HG02885 (cell line): ENCODE measurements around the gene CXCL12.

Source experiments
- ATAC-seq: cut with Tn5 transposase; IDR thresholded peaks from one replicate; pipeline ENCODE4 v1.9.1; 2021; ENCODE audit warnings: mild to moderate bottlenecking; ENCODE audit not compliant: unreplicated experiment, poor library complexity

The CXCL12 gene

DNA sequence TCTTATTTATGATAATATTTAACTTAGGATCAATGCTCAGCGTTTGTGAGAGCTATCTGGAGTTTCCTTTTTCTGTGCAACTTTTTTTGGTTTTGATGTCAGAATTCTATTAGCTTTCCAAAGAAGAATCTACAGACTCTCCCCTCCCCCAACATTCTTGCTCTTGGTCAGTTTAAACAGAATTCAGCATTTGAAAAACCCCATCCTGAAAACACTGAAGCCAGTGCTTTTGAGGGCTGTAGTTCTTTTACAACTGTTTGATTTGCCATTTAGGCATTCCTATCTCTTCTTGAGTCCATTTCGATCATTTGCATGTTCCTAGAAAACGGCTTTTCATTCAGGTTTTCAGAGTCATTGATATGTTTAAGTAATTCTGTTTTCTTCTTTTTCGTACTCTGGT is 15.6 kb upstream of the CXCL12 start:
- ATAC-seq, result no peak

DNA sequence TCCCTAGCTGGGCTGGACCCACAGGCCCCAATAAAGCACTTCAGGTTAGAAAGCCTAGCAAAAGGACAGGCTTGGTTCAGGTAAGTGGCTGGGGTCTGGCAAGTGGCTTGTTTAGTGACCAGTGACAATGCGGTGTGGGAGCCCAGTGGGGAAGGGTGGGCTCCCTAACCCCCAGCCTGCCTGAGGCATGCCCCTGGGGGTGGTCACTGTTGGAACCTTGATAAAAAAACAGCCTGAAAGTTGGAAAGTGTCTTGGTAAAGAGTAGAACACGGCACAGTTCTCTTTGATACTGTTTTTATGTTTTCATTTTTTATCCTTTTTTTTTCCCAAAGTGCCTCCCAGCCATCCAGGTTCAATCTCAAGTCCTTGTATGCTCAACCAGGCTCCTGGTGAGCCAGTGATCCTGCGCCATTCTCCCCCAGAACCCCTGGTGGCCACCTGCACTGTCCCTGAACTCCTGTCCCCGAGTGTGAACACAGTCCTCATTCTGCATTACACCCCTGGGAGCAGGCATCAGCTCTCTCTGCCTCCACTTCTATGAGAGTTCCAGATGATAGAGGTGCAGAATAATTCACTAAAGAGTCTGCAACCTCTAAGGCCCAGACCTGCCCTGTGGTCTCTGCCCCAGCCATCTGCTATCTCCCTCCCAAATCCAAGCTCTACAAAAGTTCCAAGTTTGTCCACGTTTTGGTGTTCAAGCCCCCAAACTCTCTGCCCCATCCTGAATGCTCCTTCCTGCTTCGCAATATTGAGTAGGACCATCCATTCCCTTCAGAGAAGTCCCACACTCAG is 15.0 kb upstream of the CXCL12 start:
- no peak for ATAC-seq

DNA sequence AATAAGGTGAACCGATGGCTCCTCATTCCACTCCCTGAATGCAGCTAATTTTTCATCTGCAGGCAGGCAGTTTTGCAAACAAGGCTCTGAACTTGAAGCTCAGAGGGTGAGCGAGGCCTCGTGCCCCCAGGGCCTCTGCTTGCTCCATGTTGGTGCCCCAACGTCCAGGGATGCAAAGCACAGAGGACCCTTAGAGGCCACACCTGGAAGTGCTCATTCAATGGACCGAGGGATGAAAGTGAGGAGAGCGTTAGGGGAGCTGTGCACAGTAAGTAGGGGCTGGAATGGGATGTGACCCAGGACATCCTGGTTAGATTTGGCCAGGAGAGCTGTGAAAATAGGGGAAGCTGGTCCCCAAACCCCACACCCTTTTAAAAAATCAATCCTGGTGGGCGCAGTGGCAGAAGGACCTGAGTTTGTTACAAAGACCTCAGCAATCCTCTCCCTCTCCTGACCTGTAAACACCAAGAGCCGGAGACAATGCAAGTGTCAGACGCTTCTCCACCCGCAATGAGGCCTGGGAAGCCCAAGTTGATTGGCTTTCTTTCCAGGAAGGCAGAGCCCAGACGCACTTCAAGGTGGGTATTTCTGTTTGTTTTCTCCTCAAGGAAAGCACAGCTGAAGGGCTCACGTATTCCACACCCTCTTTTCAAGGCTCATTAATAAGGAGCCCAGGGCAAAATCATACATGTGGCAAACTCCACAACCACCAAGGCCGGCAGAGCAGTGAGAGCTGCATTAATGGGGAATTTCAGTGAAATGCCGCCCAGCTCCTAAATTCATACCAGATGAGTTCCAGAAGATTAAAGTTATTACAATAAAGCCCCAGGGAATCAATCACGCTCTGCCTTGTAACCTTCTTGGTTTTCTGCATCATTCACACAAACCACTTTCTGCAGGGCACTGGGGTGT is 14.1 kb upstream of the CXCL12 start:
- no peak for ATAC-seq

DNA sequence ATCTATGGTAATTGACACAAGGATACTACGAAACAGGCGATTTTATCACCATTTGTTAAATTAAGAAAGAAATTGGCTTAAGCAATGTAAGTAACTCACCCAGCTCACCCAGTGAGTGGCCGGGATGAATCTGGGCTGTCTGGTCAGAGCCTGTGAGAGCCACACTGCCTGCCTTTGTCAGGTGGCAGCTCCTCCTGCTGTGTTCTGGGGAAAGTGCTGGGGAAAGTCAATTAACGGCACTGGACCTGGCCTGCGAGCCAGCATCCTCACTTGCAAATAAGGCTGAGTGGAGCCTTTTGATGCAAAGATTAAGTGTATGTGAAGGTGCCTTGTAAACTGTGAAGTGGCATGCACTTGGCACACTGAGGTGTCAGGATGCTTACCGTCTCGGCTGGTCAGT is 13.4 kb upstream of the CXCL12 start:
- no peak for ATAC-seq

DNA sequence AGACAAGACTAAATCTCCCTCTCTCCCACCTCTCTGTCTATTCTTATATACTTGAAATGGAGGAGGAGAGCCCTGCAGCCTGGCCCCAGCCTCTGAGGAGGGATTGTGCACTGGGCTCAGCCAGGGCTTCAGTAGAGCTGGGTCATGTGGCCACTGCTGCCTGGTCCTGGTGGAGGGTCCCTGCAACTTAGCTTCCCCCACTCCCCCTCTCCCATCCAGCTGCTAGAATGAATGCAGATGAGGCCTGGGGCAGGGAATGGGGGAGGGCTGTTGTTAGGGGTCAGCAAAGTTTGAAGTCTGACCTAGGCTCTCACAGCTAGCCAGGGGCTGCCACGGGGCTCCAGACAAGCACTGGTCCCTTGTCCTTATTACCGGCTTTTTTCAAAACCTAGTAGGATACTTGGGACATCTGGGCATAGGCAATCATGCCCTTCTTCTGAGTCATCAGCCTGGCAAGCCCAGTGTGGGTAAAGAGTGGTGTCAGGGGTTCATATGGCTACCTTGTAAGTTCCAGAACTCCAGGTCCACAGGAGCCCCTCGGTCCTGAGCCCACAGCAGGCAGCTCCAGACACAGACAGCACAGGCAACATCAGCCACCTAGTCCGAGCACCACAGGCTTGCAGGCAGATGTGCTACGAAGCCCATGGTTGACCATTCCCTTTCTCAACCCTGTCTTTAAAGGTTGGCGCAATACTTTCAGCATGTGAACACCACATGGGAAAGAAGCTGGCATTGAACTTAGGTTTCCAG is 12.8 kb upstream of the CXCL12 start:
- ATAC-seq, result no peak

DNA sequence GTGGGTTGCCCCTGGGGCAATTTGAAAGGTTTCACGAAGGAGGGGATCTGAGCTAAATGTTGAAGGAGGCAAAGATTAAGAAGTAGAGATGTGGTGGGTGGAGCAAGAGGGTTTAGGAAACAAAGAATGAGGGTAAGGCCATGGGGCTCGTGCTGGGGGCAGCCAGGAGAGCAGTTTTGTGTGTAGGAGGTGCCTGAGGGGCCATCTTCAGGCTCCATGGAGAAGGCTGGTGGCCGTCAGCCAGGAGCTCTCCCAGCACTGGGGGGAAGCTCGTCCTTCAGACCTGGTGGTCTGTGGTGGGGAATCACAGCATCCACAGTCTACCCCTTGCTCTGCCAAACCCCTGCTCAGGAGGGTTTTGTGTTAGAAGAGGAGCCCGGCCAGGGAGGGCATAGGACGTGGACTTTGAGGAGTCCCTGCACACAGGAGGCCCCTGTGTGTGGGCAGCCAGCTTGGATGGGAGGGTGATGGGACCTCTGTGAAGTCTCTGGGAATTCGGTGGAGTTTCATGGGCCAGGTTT is 11.8 kb upstream of the CXCL12 start:
- no peak for ATAC-seq

DNA sequence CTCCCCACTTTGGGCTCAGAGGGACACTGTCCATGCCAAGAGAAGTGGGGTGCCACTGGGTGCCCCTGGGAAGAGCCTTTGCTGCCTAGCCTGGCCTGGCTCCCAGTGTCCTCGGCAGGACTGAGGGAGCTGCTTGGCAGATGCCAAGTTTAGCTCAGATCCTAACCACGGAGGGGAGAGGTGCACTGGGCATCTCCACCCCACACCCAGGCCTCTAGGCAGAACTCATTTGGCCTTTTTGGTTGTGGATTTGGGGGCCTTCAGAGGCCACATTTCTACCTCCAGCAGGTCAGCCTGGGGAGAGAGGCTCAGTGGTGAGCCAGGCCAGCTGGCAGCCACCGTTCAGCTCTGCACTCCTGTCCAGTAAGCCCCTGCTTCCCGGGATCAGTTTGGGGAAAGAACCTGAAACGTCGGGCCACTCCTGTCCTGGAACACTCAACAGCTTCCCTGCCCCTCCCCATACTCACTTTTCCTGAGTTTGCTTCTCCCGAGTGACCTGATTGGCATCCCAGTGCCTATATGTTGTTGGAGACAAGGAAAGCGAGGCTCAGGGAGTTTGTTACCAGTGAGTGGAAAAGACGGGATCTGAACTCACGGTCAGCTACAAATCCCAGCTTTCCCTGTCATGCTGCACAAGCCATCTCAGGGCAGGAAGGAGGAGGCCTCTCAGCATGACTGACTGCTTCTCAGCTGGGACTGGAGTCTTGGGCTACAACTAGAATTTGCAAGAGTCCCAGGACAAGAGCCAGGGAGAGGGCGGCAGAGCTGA is 11.2 kb upstream of the CXCL12 start:
- ATAC-seq, result no peak

DNA sequence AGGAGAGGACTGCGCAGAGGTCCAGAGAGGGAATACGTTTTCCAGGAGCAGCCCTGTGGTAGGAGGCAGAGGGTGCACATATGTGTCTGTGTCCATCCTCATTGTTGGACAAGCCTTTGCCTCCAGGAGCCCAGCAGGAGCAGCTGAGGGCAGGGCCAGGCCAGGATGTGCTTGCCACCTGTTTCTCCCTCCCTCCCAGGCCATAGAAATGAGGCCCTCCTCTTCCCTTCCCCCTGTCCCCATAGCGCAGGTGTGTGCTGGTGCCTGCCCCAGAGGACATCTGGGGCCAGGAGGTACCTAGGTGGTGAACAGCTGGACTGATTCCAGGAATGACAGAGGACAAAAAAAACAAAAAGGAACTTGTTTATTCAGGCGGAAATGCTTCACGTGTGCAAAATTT is 10.5 kb upstream of the CXCL12 start:
- ATAC-seq, result no peak

DNA sequence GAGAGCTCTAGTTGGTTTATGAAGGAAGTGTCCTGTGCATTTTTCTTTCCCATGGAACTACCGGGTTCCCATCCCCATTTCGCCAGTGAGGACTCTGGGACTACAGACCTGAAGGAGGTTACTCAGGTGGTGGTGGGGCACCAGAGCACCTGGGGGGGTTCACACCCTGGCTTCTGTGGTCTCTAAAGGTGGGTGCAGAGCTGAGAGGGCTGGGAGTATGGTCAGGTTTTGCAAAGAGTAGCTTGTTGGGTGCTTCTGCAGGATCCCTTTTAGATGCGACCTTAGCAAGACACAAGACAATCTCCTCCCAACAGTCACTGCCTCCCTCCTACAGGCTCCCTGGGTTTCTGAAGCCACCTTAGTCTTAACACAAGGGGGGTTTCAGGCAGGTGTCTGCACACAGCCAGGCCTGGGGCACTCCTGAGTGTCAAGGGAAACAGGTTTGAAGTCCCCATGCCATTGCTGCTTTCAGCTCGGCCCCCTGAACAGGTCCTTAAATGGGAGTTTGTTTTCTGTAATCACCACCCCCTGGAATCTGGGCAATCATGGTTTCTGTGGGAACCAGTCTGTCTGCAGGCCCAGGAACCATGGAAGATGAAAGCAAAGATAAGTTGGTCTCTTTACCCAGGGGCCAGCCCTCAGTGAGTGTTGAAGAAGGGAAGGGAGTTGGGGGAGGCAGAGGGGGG is 9.9 kb upstream of the CXCL12 start:
- no peak for ATAC-seq

DNA sequence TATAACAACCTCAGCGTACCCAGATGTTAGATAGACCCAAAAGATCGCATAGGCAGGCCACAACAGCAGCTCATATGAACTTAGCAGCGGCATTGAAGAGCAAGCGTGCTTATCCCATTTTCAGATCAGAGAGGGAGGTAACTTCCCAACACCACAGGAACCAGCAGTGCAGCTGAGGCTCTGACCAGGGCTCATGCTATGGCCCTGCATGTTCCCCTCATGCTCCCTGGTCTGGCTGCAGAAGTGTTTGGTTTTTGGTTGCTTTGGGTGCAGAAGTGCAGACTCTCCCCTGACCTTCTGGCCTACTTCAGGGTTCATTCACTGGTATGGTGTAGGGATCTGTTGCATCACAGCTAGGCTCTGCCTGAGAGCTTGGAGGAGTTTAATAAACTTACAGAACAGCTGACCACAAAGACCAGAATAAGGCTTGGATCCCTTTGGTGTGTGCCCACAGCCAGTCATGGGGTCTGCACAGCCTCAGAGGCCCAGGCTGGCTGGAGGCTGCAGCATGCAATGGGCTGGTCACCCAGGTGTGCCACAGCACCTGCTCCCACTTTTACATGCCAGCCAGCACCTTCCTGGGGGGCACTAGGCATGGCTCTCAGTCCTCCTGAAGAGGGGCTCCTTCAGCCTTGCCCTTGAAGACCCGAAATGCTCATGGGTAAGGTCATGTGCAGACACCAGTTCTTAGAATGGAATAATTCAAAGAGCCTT is 9.1 kb upstream of the CXCL12 start:
- ATAC-seq, result no peak

DNA sequence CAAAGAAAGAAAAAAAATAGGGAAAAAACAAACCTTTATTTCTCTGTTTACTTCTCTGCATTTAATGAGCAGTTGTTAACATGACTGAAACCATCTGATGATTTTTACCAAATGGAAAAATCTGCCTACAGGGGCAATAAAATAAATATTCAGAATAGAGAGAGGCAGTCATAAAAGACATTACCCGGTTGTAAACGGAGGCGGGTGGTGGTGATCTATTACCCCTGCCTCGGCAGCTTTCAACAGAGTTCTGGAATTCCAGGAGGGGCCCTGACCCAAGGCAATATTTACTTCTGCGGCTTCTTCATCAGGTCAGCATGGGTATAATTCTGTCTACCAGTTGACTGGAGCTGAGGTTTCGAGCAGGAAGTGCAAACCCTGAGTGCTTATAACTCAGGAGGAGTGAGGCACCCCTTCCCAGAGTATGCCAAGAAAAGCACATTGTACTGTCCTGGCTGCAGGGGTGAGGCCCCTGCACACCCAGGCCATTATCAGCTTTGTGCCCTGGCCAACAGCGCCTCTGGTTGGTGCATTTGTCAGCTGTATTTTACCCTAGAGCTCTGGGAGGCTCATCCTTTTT is 8.2 kb upstream of the CXCL12 start:
- ATAC-seq, result no peak

DNA sequence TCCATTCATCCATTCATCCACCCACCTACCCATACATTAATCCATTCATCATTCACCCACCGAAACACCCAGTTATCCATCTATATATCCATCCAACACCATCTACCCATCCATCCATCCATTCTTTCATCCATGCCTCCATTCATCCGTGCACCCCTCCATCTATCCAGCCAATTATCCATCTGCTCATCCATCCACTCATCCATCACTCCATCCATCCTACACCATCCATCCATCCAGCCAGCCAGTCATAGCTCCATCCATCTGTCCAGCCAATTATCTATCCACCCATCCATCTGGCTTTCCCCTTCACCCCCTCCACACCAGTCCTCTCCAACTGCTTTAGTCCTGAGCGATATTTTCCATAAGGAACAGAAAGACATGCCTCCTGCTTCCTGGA is 7.5 kb upstream of the CXCL12 start:
- ATAC-seq, result no peak

DNA sequence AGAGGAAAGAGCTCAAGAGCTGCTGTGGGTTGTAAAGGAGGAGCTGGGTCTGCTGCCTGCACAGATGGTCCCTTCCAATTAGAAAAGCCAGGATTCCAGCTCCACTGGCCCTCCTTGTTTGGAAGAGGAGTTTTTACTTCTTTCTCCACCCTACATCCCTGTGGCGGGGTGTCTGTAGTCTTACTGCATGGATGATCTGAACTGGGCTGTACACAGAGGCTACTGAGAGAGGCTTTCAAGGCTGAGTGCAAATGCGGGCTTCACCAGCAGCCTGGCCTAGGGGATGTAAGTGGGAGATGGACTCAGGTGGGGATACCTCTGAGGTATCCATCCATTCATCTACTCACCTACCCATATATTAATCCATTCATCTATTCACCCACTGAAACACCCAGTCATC is 7.1 kb upstream of the CXCL12 start:
- ATAC-seq, result no peak

DNA sequence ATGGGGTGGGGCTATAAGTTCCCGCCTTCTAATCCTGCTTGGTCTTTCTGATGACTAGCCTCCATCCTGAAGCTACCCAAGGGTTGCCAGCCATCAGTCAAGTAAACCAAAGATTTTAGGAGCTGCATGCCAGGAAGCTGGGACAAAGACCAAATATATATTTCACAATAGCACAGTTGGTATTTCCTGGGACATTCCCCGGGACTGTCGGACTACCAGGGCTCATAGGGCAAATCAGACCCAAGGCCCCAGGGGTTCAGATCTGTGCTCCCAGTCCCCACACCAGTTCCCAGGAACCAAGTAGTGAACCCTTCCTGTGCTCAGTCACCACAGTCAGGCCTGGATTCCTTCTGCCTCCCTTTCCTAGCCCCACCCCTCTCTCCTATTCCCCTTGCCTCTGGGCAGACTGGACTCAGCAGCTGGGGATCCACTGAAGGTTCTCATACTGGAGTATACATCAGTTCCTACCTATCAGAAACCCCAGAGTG is 5.7 kb upstream of the CXCL12 start:
- no peak for ATAC-seq

DNA sequence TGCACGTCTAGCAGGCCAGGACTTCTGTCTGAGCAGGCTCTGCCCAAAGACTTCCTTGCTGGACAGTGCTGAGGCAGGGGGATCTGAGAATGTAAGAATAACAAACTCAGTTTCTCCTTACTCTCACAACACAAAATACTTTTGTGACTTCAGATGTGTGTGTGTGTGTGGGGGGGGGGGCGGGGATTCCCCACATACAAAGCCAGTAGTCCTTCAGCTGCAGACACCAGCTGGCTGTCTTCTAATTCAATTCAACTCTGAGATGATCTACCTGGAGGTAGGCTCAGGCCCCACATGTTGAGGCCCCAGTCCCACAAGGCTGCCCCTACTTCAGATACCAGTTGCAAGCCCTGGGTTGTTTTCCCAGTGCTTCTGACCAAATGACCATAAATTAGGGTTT is 4.7 kb upstream of the CXCL12 start:
- ATAC-seq, result no peak

DNA sequence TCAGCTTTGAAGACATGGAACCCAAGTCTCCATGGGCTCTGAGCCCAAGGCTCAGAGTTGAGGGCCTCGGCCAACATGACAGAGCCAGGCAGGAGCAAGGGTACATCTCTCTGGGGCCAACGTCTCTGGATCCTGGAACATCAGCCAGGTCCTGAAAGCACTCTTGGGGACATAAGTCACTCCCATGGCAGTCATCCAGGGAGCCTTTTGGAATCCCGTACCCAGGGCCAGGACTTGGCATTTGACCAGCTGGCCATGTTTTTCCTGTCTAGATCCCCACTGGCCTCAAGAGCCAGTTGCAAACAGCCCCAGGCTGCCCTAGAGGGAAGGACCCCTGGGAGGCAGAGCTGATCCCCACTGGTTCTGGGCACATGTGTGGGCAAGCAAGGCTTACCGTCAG is 4.3 kb upstream of the CXCL12 start:
- no peak for ATAC-seq

DNA sequence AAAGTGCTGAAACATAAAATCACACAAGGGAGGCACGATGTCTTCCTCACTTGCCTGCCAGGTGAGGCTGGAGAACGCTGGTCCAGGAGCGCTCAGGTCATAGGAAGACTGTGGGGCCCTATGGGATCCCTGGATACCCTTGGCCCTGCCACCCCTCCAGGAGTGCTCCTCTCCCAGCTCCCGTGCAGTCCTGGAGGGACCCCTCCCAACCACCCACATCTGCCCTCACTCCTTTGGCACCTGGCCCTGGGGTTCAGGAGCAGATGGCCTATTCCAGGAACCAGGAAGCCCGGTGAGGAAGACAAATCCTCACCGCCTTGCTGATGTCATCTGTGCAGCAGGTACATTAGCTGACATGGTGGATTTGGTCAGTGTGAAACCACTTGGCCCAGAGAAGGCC is 3.7 kb upstream of the CXCL12 start:
- no peak for ATAC-seq

DNA sequence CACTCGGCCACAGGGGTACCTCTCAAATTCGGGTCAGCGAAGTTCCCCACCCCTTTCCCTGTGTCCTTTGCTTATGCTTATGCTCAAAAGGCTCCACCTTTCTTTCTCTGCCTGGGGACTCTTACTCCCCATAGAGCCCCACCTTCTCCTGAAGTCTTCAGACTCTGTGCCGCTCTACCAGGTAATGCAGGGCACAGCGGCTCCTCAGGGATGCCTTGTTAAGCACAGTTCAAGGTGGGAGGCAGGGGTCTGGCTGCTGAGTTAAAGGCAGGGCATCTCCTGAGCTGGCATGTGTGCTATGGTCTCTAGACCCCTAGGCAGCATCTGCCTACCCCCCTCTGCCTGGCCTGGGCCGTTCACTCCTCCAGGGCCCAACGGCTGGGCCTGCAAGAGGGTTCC is 3.0 kb upstream of the CXCL12 start:
- no peak for ATAC-seq
